ENCODE results near the gene ZNF486. TPM values are rescaled to one million over a fixed set of nuclear protein-coding genes. Genes with fewer than 3 reads are reported as not detected.
"Not testable (repeated sequence)": the region's sequence is repeated elsewhere in the genome, so short reads cannot be mapped to it uniquely, and the experiment has no call there.

The ZNF486 gene
- total RNA-seq, 6 experiments from 2014 or later, result 0.18 to 0.51 (median 0.33) TPM

- no peaks in the 10 kb centered on the region for H3K27me3 ChIP-seq
- DNase-seq (no peak), ATAC-seq (no peak)
- intact Hi-C loops (cut with DNase I), result no loop called here
- no peak for TF ChIP-seq POLR2A (IDR thresholded peaks at IDR 0.05)
- H3K4me1 ChIP-seq, result no peaks in the 10 kb centered on the region
- H3K4me3 ChIP-seq, result no peak overlapping the region
- H3K9me3 ChIP-seq, result peaks cover 0 to 6% (median 0%) of the 10 kb centered on the region in 4 donors
- no peaks in the 10 kb centered on the region for H3K36me3 ChIP-seq
- whole genome bisulfite sequencing (ENCODE audit: insufficient coverage, low coverage, low lambda C conversion rate, missing lambda C conversion rate), result 65% methylated on average over 7 of the region's 7 CpGs
- no peak overlapping the region for H3K27ac ChIP-seq
These were observed 932 bp upstream of the ZNF486 start for GRCh38 chr19:20165971-20166592.

GRCh38 chr19:20167651-20168122, 673 bp downstream of the ZNF486 start:
- Histone ChIP-seq H3K27me3 (no peaks in the 10 kb centered on the region), H3K36me3 (no peaks in the 10 kb centered on the region), H3K4me3 (peak overlapping the region; percentile 33 to 51 (median 49)), H3K9me3 (no peaks in the 10 kb centered on the region), H3K4me1 (no peaks in the 10 kb centered on the region), H3K27ac (peak overlapping the region; percentile 2 to 57 (median 40))
- intact Hi-C loops (cut with DNase I), result no loop called here
- ATAC-seq, result no peak
- 20% methylated on average over 18 of the region's 22 CpGs for WGBS (ENCODE audit: insufficient coverage, low coverage, low lambda C conversion rate, missing lambda C conversion rate)
- no peak for DNase-seq
- TF ChIP-seq, protein P1, sequence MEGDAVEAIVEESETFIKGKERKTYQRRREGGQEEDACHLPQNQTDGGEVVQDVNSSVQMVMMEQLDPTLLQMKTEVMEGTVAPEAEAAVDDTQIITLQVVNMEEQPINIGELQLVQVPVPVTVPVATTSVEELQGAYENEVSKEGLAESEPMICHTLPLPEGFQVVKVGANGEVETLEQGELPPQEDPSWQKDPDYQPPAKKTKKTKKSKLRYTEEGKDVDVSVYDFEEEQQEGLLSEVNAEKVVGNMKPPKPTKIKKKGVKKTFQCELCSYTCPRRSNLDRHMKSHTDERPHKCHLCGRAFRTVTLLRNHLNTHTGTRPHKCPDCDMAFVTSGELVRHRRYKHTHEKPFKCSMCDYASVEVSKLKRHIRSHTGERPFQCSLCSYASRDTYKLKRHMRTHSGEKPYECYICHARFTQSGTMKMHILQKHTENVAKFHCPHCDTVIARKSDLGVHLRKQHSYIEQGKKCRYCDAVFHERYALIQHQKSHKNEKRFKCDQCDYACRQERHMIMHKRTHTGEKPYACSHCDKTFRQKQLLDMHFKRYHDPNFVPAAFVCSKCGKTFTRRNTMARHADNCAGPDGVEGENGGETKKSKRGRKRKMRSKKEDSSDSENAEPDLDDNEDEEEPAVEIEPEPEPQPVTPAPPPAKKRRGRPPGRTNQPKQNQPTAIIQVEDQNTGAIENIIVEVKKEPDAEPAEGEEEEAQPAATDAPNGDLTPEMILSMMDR (IDR thresholded peaks at IDR 0.05), result no peak
- TF ChIP-seq POLR2A (IDR thresholded peaks at IDR 0.05), result no peak

DNA sequence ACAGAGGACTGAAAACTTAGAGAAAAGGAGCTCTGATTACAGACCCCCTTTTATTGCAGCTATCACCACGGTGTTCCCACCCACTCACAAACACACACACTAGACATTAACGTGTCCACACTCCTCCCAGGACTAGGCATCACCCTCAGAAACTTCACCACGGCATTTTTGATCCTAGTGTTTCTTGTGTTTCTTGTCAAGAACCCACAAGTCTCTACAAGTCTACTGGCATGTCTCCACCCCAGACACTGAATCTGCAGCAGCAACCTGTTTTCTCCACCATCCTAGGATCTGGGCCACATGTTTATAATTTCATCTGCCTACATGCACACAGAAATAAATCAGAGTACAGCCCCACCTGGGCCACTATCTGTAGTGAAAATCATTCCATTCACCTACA, 4.3 kb downstream of the ZNF486 start:
- Histone ChIP-seq H3K27me3 (no peaks in the 10 kb centered on the region), H3K27ac (no peak overlapping the region), H3K36me3 (no peaks in the 10 kb centered on the region), H3K4me1 (no peaks in the 10 kb centered on the region), H3K4me3 (no peak overlapping the region), H3K9me3 (no peaks in the 10 kb centered on the region)
- intact Hi-C loops (cut with DNase I), result no loop called here
- no peak for ATAC-seq
- TF ChIP-seq, protein P1 (IDR thresholded peaks at IDR 0.05), result no peak
- TF ChIP-seq POLR2A (IDR thresholded peaks at IDR 0.05), result no peak
- 40% methylated on average over 3 of the region's 3 CpGs for WGBS (ENCODE audit: insufficient coverage, low coverage, low lambda C conversion rate, missing lambda C conversion rate)
- no peak for DNase-seq

GRCh38 chr19:20175848-20176247, 8.8 kb downstream of the ZNF486 start:
- H3K9me3 ChIP-seq; H3K4me3 ChIP-seq; H3K27me3 ChIP-seq; H3K4me1 ChIP-seq; DNase-seq; ATAC-seq; H3K36me3 ChIP-seq; intact Hi-C loops (cut with DNase I); H3K27ac ChIP-seq: not testable (repeated sequence)
- WGBS (ENCODE audit: insufficient coverage, low coverage, low lambda C conversion rate, missing lambda C conversion rate), result 100% methylated on average over 2 of the region's 28 CpGs

DNA sequence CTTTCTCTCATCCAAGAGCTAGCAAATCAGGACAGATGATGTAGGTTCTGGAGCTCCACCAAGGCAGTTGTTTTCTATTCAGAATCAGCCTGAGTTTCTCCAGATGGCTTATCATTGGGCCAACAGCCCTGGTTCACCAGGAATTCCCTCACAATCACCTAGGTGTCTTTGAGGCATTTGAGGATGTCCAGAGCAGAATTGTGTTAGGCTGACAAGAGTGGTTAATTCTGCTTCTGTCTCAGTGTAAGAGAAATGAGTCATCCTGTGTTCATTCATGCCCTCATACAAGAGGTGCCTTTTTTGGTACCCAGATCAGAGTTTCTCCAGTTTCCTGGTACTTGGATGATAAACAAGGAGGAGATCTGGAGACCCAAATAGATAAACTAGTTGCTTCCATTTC, 12.9 kb downstream of the ZNF486 start:
- DNase-seq; H3K27me3 ChIP-seq; H3K9me3 ChIP-seq; H3K36me3 ChIP-seq; H3K4me3 ChIP-seq; ATAC-seq; H3K4me1 ChIP-seq; intact Hi-C loops (cut with DNase I); H3K27ac ChIP-seq: not testable (repeated sequence)

DNA sequence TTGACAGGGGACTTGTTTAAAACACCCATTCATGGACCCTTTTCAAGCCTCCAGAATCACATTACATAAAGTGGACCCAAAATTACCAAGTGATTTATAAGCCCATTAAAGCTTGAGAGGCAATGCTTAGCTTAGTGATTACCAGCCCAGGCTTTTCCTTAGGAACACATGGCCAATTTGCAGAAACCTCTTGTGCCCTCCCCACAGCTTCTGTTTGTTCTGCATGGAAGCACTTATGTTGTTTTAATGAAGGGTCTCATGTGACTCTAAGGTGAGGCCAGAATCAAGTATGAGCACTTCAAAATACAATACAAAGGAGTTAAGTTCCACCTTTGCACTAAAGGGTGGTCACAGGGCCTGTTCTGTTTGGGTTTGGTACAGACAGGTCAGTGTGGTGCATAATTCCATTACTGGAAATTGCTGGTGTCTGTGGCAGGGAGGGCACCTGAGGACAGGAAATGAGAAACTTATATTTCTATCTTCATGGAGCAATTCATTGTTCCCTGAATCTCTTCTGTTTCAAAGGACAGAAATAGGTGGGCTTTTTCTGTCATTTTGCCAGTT, 15.3 kb downstream of the ZNF486 start:
- DNase-seq, result no peak
- no peaks in the 10 kb centered on the region for H3K36me3 ChIP-seq
- no peak for TF ChIP-seq POLR2A (IDR thresholded peaks at IDR 0.05)
- TF ChIP-seq, protein P1 (IDR thresholded peaks at IDR 0.05), result no peak
- no peak for ATAC-seq
- no peaks in the 10 kb centered on the region for H3K27me3 ChIP-seq
- intact Hi-C loops (cut with DNase I), result no loop called here
- no peaks in the 10 kb centered on the region for H3K9me3 ChIP-seq
- H3K4me3 ChIP-seq, result no peak overlapping the region
- H3K4me1 ChIP-seq, result no peaks in the 10 kb centered on the region
- no peak overlapping the region for H3K27ac ChIP-seq

Data from right lobe of liver (tissue), 6 donors.